HL-60 (cell line): Measurements from ENCODE around the gene CD247.

ENCODE experiments used
- DNase-seq, 2 experiments: peaks; one replicate each; pipeline ENCODE4 v3.0.0-alpha.2; 2010 to 2020; ENCODE audit warnings: low read depth in 1 of 2, low spot score in 1 of 2
- H3K27ac ChIP-seq: fragments of 250-450 bp; sonication (Bioruptor Pico); replicated peaks from 2 replicates; pipeline ENCODE4 v1.5.1; 2020; ENCODE audit warnings: mild to moderate bottlenecking, moderate library complexity
- H3K27me3 ChIP-seq: fragments of 250-450 bp; sonication (Bioruptor Pico); 2 replicates; pipeline ENCODE4 v1.5.1; 2021; ENCODE audit warnings: mild to moderate bottlenecking, moderate library complexity; ENCODE audit not compliant: insufficient read depth, poor library complexity, severe bottlenecking
- H3K4me3 ChIP-seq: replicated peaks from 2 replicates; pipeline ENCODE4 v1.5.1; 2011; ENCODE audit warnings: mild to moderate bottlenecking, control low read depth, low read length; ENCODE audit not compliant: insufficient read depth
- CTCF ChIP-seq: IDR thresholded peaks from one replicate; pipeline ENCODE4 v1.5.1; 2011; ENCODE audit warnings: low read length, control low read depth, inconsistent platforms; ENCODE audit not compliant: insufficient read depth
- GABPA ChIP-seq: IDR thresholded peaks from 2 replicates; pipeline ENCODE4 v1.6.1; 2012; ENCODE audit warnings: low read depth
- POLR2AphosphoS5 ChIP-seq: IDR thresholded peaks from 2 replicates; pipeline ENCODE4 v1.6.1; 2012; ENCODE audit warnings: low read depth
- REST ChIP-seq: IDR thresholded peaks from 2 replicates; pipeline ENCODE4 v1.6.1; 2012; ENCODE audit warnings: low read depth; ENCODE audit not compliant: insufficient replicate concordance
- SPI1 ChIP-seq: IDR thresholded peaks from 2 replicates; pipeline ENCODE4 v1.6.1; 2012; ENCODE audit warnings: low read depth, mild to moderate bottlenecking, borderline replicate concordance

The CD247 gene

GRCh38 chr1:167520711-167521206 is 2.4 kb upstream of the CD247 start:
- H3K27ac ChIP-seq, result no peak overlapping the region
- no peak overlapping the region for H3K4me3 ChIP-seq
- H3K27me3 ChIP-seq, result no peaks in the 10 kb centered on the region
- no peak for TF ChIP-seq POLR2AphosphoS5
- TF ChIP-seq GABPA, result no peak
- no peak for TF ChIP-seq REST
- no peak for TF ChIP-seq CTCF
- TF ChIP-seq SPI1, result no peak
- no peak for DNase-seq

- DNase-seq, result no peak
- TF ChIP-seq CTCF, result no peak
- TF ChIP-seq GABPA, result no peak
- Histone ChIP-seq H3K27ac (no peak overlapping the region), H3K4me3 (no peak overlapping the region), H3K27me3 (no peaks in the 10 kb centered on the region)
These were observed 596 bp downstream of the CD247 start for GRCh38 chr1:167517535-167518330.

- TF ChIP-seq SPI1, result no peak
- no peak for TF ChIP-seq POLR2AphosphoS5
- TF ChIP-seq CTCF, result no peak
- TF ChIP-seq REST, result no peak
- no peak for TF ChIP-seq GABPA
- no peak for DNase-seq
- Histone ChIP-seq H3K4me3 (no peak overlapping the region), H3K27me3 (no peaks in the 10 kb centered on the region), H3K27ac (no peak overlapping the region)
These were observed 1.6 kb downstream of the CD247 start for GRCh38 chr1:167516404-167517388.
